Right lobe of liver (tissue), 4 donors: ENCODE results near the gene ERP27.

Source experiments
- POLR2A ChIP-seq: fragments of 450-650 bp; IDR thresholded peaks from one replicate; pipeline ENCODE4 v1.6.1; 2017; ENCODE audit warnings: antibody characterized with exemption, mild to moderate bottlenecking
- TF ChIP-seq, protein P1 (sequence below), 4 donors: fragments of 200-600 bp in 3 of 4; fragments of 450-650 bp in 1 of 4; IDR thresholded peaks; one replicate each; pipeline versions ENCODE4 v1.5.1 to v1.8.0; 2016 to 2022; ENCODE audit warnings: antibody characterized with exemption in 4 of 4, mild to moderate bottlenecking in 2 of 4
- donor health status: DM: no; HTN: no; CAD: no.
- donor health status: DM: no; HTN: no; CAD: no.
- donor health status: DM: no; HTN: yes; CAD: no.

DNA sequence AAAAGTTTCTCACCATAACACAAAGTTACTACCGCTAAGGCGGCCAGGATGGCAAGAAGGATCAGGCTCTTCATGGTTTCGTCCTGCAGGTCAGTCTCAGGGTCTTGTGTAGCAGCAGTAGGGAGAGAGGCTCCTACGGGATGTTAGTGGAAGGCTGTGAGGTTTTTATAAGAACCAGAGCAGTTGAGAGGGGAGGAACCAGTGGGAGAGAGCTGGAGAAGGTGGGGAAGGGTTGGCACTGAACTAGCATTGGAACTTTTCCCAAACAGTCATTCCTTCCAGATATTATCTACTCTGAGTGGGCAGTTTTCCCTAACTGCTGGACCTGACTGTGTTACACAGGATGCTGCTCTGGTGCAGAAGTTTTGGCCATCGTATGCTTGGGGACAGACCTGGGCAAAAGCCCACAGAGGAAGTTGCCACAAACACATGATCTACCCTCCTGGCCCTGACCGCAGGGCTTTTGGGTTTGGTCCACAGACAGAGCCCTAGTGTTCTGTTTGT lies 52.6 kb downstream of the ERP27 start, which contains the start of gene MGP:
- TF ChIP-seq, protein P1, sequence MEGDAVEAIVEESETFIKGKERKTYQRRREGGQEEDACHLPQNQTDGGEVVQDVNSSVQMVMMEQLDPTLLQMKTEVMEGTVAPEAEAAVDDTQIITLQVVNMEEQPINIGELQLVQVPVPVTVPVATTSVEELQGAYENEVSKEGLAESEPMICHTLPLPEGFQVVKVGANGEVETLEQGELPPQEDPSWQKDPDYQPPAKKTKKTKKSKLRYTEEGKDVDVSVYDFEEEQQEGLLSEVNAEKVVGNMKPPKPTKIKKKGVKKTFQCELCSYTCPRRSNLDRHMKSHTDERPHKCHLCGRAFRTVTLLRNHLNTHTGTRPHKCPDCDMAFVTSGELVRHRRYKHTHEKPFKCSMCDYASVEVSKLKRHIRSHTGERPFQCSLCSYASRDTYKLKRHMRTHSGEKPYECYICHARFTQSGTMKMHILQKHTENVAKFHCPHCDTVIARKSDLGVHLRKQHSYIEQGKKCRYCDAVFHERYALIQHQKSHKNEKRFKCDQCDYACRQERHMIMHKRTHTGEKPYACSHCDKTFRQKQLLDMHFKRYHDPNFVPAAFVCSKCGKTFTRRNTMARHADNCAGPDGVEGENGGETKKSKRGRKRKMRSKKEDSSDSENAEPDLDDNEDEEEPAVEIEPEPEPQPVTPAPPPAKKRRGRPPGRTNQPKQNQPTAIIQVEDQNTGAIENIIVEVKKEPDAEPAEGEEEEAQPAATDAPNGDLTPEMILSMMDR (IDR thresholded peaks at IDR 0.05) = no peak
- no peak for TF ChIP-seq POLR2A
